GM12878 (cell line): ENCODE results near the gene SEL1L3. TPM values are rescaled to one million over a fixed set of nuclear protein-coding genes. Genes with fewer than 3 reads are reported as not detected.

ENCODE experiments used
- ATF7 ChIP-seq: fragments of 450-650 bp; IDR thresholded peaks from 2 replicates; pipeline ENCODE4 v1.6.1; 2016; ENCODE audit warnings: low read depth, mild to moderate bottlenecking
- BCL11A ChIP-seq: IDR thresholded peaks from 2 replicates; pipeline ENCODE4 v1.6.1; 2011; ENCODE audit warnings: low read depth, low read length
- CHD4 ChIP-seq: fragments of 200-600 bp; sonication (generic); IDR thresholded peaks from 2 replicates; pipeline ENCODE4 v1.6.1; 2016; ENCODE audit warnings: mild to moderate bottlenecking
- FOS ChIP-seq: IDR thresholded peaks from 3 replicates; pipeline ENCODE4 v1.6.1; 2011; ENCODE audit warnings: borderline replicate concordance; ENCODE audit not compliant: insufficient read length; ENCODE audit errors: extremely low read depth
- FOXM1 ChIP-seq: IDR thresholded peaks from 2 replicates; pipeline ENCODE4 v1.6.1; 2012; ENCODE audit warnings: low read depth, mild to moderate bottlenecking, inconsistent platforms, low read length, moderate library complexity
- IRF4 ChIP-seq: IDR thresholded peaks from 2 replicates; pipeline ENCODE4 v1.6.1; 2011; ENCODE audit warnings: low read depth, low read length
- LARP7 ChIP-seq: fragments of 450-650 bp; IDR thresholded peaks from 2 replicates; pipeline ENCODE4 v1.6.1; 2017; ENCODE audit warnings: mild to moderate bottlenecking
- MEF2B ChIP-seq: fragments of 450-650 bp; IDR thresholded peaks from 2 replicates; pipeline ENCODE4 v1.6.1; 2018; ENCODE audit warnings: mild to moderate bottlenecking, moderate library complexity; ENCODE audit not compliant: partially characterized antibody, poor library complexity, severe bottlenecking
- MYC ChIP-seq: IDR thresholded peaks from 2 replicates; pipeline ENCODE4 v1.6.1; 2011; ENCODE audit warnings: mild to moderate bottlenecking, low read length, moderate library complexity, inconsistent platforms; ENCODE audit not compliant: insufficient read depth, insufficient replicate concordance, insufficient read length, severe bottlenecking
- NBN ChIP-seq: fragments of 450-650 bp; IDR thresholded peaks from 2 replicates; pipeline ENCODE4 v1.6.1; 2016
- NR2C1 ChIP-seq: fragments of 450-650 bp; IDR thresholded peaks from 2 replicates; pipeline ENCODE4 v1.6.1; 2017; ENCODE audit warnings: antibody characterized with exemption, mild to moderate bottlenecking, moderate library complexity
- POLR2A ChIP-seq: IDR thresholded peaks from 2 replicates; pipeline ENCODE4 v1.6.1; 2011; ENCODE audit warnings: low read depth, mild to moderate bottlenecking, low read length
- RAD21 ChIP-seq: IDR thresholded peaks from 2 replicates; pipeline ENCODE4 v1.6.1; 2011; ENCODE audit warnings: mild to moderate bottlenecking, low read depth, low read length, moderate library complexity; ENCODE audit not compliant: insufficient read depth
- SUPT20H ChIP-seq: IDR thresholded peaks from 2 replicates; pipeline ENCODE4 v1.6.1; 2011; ENCODE audit warnings: low read depth, mild to moderate bottlenecking, low read length, moderate library complexity, borderline replicate concordance; ENCODE audit not compliant: control insufficient read depth
- TCF12 ChIP-seq: IDR thresholded peaks from 2 replicates; pipeline ENCODE4 v1.6.1; 2011; ENCODE audit warnings: low read depth, mild to moderate bottlenecking, low read length
- ZNF622 ChIP-seq: fragments of 450-650 bp; IDR thresholded peaks from 2 replicates; pipeline ENCODE4 v1.6.1; 2017; ENCODE audit warnings: mild to moderate bottlenecking, inconsistent platforms
- ZSCAN29 ChIP-seq: fragments of 450-650 bp; IDR thresholded peaks from 2 replicates; pipeline ENCODE4 v1.6.1; 2017; ENCODE audit warnings: mild to moderate bottlenecking, moderate library complexity
- polyA plus RNA-seq, 11 experiments: library from polyadenylated mRNA; depleted of rRNA in 4 of 11; unstranded in 6 of 11; stranded (reverse) in 5 of 11; fragments of >200 nt; fragmentation: Nextera tagmentation in 4 of 11; fragmentation: Illumina TruSeq in 1 of 11; extraction: Ambion mirVana in 4 of 11; extraction: Trizol in 1 of 11; gene quantifications; 1 replicate in 1 of 11; 2 replicates in 10 of 11; pipeline versions ENCODE4 v1.2.1 to v1.2.3, GENCODE V29; 2011 to 2016; ENCODE audit warnings: inconsistent platforms in 2 of 11, missing spikeins in 2 of 11, low read depth in 1 of 11
- total RNA-seq, 4 experiments: library from RNA; depleted of rRNA in 3 of 4; stranded (reverse); fragments of >200 nt in 3 of 4; fragmentation: Illumina TruSeq in 1 of 4; extraction: Trizol in 1 of 4; gene quantifications; 2 replicates each; pipeline versions ENCODE4 v1.2.1 to v1.2.3, GENCODE V29; 2013 to 2021
- TF ChIP-seq, protein P1 (sequence below): fragments of 450-650 bp; IDR thresholded peaks from 2 replicates; pipeline ENCODE4 v1.6.1; 2017; ENCODE audit warnings: mild to moderate bottlenecking, low read depth, inconsistent platforms; ENCODE audit not compliant: poor library complexity, severe bottlenecking
- TF ChIP-seq, protein P2 (sequence below): fragments of 450-650 bp; IDR thresholded peaks from 2 replicates; pipeline ENCODE4 v1.6.1; 2016; ENCODE audit warnings: mild to moderate bottlenecking, moderate library complexity, borderline replicate concordance
- TF ChIP-seq, protein P3 (sequence below): fragments of 450-650 bp; formaldehyde crosslinking; IDR thresholded peaks from 2 replicates; pipeline ENCODE4 v1.5.0; 2022; ENCODE audit warnings: mild to moderate bottlenecking, missing genetic modification characterization
- TF ChIP-seq, protein P4 (sequence below): fragments of 450-650 bp; IDR thresholded peaks from 2 replicates; pipeline ENCODE4 v1.6.1; 2017; ENCODE audit warnings: borderline replicate concordance

SEL1L3 gene
- total and polyA plus RNA-seq, 10 of the 15 experiments (the other 5 are each of a cell fraction or from before 2014, with no cell fraction given) = 20.4 to 82.2 (median 47.3) TPM

DNA sequence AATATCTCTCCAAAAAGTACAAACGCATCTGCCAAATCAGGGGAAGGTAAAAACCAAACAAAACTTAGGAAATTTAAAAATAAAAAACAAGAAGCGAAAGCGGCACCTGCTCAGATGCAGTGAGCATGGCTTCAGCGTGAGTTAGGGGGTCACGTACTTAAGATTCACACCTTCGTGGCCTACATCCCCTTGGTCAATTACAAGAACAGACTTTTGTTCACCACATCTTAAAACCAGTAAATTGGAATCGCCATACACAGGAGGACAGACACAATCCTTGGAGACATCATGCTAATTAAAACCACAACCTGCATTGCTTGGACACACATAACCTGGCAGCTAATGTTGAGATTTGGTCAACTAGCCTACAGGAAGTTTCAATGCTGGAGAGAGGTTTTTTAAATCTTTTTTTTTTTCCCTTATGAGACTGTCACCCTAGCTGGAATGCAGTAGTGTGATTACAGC, 12.5 kb upstream of the SEL1L3 start (continued):
- TF ChIP-seq, protein P1, sequence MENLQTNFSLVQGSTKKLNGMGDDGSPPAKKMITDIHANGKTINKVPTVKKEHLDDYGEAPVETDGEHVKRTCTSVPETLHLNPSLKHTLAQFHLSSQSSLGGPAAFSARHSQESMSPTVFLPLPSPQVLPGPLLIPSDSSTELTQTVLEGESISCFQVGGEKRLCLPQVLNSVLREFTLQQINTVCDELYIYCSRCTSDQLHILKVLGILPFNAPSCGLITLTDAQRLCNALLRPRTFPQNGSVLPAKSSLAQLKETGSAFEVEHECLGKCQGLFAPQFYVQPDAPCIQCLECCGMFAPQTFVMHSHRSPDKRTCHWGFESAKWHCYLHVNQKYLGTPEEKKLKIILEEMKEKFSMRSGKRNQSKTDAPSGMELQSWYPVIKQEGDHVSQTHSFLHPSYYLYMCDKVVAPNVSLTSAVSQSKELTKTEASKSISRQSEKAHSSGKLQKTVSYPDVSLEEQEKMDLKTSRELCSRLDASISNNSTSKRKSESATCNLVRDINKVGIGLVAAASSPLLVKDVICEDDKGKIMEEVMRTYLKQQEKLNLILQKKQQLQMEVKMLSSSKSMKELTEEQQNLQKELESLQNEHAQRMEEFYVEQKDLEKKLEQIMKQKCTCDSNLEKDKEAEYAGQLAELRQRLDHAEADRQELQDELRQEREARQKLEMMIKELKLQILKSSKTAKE = peak; percentile 75
- TF ChIP-seq RAD21 = no peak
- TF ChIP-seq BCL11A = peak; percentile 81
- peak; percentile 82 for TF ChIP-seq MEF2B
- TF ChIP-seq CHD4 = no peak
- TF ChIP-seq IRF4 = no peak; the same call in 1 of the 2 replicates
- TF ChIP-seq MYC = no peak
- TF ChIP-seq, protein P2, sequence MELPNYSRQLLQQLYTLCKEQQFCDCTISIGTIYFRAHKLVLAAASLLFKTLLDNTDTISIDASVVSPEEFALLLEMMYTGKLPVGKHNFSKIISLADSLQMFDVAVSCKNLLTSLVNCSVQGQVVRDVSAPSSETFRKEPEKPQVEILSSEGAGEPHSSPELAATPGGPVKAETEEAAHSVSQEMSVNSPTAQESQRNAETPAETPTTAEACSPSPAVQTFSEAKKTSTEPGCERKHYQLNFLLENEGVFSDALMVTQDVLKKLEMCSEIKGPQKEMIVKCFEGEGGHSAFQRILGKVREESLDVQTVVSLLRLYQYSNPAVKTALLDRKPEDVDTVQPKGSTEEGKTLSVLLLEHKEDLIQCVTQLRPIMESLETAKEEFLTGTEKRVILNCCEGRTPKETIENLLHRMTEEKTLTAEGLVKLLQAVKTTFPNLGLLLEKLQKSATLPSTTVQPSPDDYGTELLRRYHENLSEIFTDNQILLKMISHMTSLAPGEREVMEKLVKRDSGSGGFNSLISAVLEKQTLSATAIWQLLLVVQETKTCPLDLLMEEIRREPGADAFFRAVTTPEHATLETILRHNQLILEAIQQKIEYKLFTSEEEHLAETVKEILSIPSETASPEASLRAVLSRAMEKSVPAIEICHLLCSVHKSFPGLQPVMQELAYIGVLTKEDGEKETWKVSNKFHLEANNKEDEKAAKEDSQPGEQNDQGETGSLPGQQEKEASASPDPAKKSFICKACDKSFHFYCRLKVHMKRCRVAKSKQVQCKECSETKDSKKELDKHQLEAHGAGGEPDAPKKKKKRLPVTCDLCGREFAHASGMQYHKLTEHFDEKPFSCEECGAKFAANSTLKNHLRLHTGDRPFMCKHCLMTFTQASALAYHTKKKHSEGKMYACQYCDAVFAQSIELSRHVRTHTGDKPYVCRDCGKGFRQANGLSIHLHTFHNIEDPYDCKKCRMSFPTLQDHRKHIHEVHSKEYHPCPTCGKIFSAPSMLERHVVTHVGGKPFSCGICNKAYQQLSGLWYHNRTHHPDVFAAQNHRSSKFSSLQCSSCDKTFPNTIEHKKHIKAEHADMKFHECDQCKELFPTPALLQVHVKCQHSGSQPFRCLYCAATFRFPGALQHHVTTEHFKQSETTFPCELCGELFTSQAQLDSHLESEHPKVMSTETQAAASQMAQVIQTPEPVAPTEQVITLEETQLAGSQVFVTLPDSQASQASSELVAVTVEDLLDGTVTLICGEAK = no peak
- TF ChIP-seq SUPT20H = no peak
- TF ChIP-seq, protein P3, sequence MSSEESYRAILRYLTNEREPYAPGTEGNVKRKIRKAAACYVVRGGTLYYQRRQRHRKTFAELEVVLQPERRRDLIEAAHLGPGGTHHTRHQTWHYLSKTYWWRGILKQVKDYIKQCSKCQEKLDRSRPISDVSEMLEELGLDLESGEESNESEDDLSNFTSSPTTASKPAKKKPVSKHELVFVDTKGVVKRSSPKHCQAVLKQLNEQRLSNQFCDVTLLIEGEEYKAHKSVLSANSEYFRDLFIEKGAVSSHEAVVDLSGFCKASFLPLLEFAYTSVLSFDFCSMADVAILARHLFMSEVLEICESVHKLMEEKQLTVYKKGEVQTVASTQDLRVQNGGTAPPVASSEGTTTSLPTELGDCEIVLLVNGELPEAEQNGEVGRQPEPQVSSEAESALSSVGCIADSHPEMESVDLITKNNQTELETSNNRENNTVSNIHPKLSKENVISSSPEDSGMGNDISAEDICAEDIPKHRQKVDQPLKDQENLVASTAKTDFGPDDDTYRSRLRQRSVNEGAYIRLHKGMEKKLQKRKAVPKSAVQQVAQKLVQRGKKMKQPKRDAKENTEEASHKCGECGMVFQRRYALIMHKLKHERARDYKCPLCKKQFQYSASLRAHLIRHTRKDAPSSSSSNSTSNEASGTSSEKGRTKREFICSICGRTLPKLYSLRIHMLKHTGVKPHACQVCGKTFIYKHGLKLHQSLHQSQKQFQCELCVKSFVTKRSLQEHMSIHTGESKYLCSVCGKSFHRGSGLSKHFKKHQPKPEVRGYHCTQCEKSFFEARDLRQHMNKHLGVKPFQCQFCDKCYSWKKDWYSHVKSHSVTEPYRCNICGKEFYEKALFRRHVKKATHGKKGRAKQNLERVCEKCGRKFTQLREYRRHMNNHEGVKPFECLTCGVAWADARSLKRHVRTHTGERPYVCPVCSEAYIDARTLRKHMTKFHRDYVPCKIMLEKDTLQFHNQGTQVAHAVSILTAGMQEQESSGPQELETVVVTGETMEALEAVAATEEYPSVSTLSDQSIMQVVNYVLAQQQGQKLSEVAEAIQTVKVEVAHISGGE (CRISPR knock-in tag) = no peak
- no peak for TF ChIP-seq FOS
- TF ChIP-seq NBN = peak; percentile 94
- TF ChIP-seq NR2C1 = no peak
- no peak for TF ChIP-seq LARP7
- no peak for TF ChIP-seq ZNF622
- no peak for TF ChIP-seq POLR2A
- TF ChIP-seq, protein P4, sequence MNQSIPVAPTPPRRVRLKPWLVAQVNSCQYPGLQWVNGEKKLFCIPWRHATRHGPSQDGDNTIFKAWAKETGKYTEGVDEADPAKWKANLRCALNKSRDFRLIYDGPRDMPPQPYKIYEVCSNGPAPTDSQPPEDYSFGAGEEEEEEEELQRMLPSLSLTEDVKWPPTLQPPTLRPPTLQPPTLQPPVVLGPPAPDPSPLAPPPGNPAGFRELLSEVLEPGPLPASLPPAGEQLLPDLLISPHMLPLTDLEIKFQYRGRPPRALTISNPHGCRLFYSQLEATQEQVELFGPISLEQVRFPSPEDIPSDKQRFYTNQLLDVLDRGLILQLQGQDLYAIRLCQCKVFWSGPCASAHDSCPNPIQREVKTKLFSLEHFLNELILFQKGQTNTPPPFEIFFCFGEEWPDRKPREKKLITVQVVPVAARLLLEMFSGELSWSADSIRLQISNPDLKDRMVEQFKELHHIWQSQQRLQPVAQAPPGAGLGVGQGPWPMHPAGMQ = no peak
- TF ChIP-seq FOXM1 = peak; percentile 74; the same call in 1 of the 2 replicates
- peak; percentile 83 for TF ChIP-seq TCF12
- peak; percentile 72 for TF ChIP-seq ATF7
- no peak for TF ChIP-seq ZSCAN29
